Ramos (cell line): ENCODE results near the gene DIAPH3.

ENCODE experiments used
- in situ Hi-C: fragments of 300-500 bp; cut with MboI; formaldehyde crosslinking; loops from one replicate; pipeline ENCODE4 v1.14.3; 2022; ENCODE audit warnings: low sequenced_read_pairs; ENCODE audit not compliant: unreplicated experiment

DIAPH3 gene

GRCh38 chr13:59890054-59890453 is 273.7 kb downstream of the DIAPH3 start:
- in situ Hi-C loops = no loop called here

- in situ Hi-C loops = no loop called here
These were observed 275.3 kb downstream of the DIAPH3 start for GRCh38 chr13:59888408-59888807.

- in situ Hi-C loops = no loop called here
These were observed 278.7 kb downstream of the DIAPH3 start for GRCh38 chr13:59885076-59885475.

- in situ Hi-C loops = no loop called here
These were observed 279.8 kb downstream of the DIAPH3 start for GRCh38 chr13:59883885-59884284.

- in situ Hi-C loops = no loop called here
These were observed 283.3 kb downstream of the DIAPH3 start for GRCh38 chr13:59880468-59880867.

GRCh38 chr13:59879281-59879680 is 284.4 kb downstream of the DIAPH3 start:
- in situ Hi-C loops = no loop called here

- in situ Hi-C loops = no loop called here
These were observed 285.8 kb downstream of the DIAPH3 start for GRCh38 chr13:59877933-59878332.

- in situ Hi-C loops = no loop called here
These were observed 288.8 kb downstream of the DIAPH3 start for GRCh38 chr13:59874973-59875372.

- in situ Hi-C loops = no loop called here
These were observed 289.9 kb downstream of the DIAPH3 start for GRCh38 chr13:59873856-59874255.

GRCh38 chr13:59873309-59873708 is 290.4 kb downstream of the DIAPH3 start:
- in situ Hi-C loops = no loop called here

- in situ Hi-C loops = no loop called here
These were observed 295.9 kb downstream of the DIAPH3 start for GRCh38 chr13:59867867-59868266.

GRCh38 chr13:59865398-59865797 is 298.3 kb downstream of the DIAPH3 start:
- in situ Hi-C loops = no loop called here

- in situ Hi-C loops = no loop called here
These were observed 300.1 kb downstream of the DIAPH3 start for GRCh38 chr13:59863621-59864020.

- in situ Hi-C loops = no loop called here
These were observed 302.1 kb downstream of the DIAPH3 start for GRCh38 chr13:59861676-59862075.

- in situ Hi-C loops = no loop called here
These were observed 307.4 kb downstream of the DIAPH3 start for GRCh38 chr13:59856281-59856810.

GRCh38 chr13:59846845-59847620 is 316.7 kb downstream of the DIAPH3 start:
- in situ Hi-C loops = no loop called here

GRCh38 chr13:59843040-59843439 is 320.7 kb downstream of the DIAPH3 start:
- in situ Hi-C loops = no loop called here

- in situ Hi-C loops = no loop called here
These were observed 321.2 kb downstream of the DIAPH3 start for GRCh38 chr13:59842507-59842906.

- in situ Hi-C loops = no loop called here
These were observed 324.5 kb downstream of the DIAPH3 start for GRCh38 chr13:59839186-59839585.

GRCh38 chr13:59837101-59837500 is 326.6 kb downstream of the DIAPH3 start:
- in situ Hi-C loops = no loop called here

- in situ Hi-C loops = no loop called here
These were observed 328.2 kb downstream of the DIAPH3 start for GRCh38 chr13:59835569-59835968.

- in situ Hi-C loops = no loop called here
These were observed 328.9 kb downstream of the DIAPH3 start for GRCh38 chr13:59834801-59835200.
